Stimulated activated CD8-positive, alpha-beta memory T cell treated with anti-CD3 and anti-CD28 coated beads, Interleukin-12 subunit alpha, Interleukin-12 subunit beta, amount 100 ng/mL, for 4 hours (primary cell): Measurements from ENCODE around the gene BRIX1.
"Not testable (repeated sequence)": the region's sequence is repeated elsewhere in the genome, so short reads cannot be mapped to it uniquely, and the experiment has no call there.

Experiments
- DNase-seq: peaks from one replicate; pipeline ENCODE4 v3.0.0-alpha.2; 2020; ENCODE audit warnings: low read depth

BRIX1 gene

DNA sequence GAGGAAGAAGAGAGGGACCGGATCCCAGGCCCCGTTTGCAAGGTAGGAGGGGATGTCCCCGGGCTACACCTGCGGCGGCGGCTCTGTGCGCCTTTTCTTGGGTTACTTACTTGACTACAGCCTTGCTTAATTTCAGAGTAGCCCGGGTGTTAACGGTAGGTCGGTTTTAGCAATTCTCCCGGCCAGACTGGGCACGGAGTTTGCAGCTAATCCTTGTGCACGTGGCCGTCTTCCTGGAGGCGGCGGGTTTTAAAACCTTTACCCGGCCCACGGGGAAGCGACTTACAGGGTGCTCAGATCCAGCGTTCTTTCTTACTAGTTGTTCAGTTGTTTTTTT is 313 bp downstream of the BRIX1 start:
- DNase-seq = no peak

DNA sequence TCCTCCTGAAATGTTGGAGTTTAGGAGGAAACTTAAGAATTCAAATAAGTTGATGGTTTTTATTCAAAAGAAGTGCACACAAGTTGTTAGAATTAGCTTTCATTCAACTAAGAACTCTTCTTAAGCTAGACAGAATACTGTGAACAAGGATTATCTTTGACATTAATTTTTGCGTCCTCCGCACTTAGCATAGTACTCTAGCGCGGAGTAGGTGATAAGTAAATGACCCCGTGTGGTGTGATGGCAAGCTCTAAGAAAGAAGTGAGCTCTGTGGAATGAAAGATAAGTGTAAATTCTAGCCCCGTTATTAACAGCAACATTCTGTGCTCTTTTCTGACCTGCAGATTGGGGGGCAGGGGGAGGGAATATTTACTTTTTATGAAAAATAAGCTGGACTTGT is 1.0 kb downstream of the BRIX1 start:
- no peak for DNase-seq

GRCh38 chr5:34918025-34918424 is 2.5 kb downstream of the BRIX1 start:
- DNase-seq = no peak

DNA sequence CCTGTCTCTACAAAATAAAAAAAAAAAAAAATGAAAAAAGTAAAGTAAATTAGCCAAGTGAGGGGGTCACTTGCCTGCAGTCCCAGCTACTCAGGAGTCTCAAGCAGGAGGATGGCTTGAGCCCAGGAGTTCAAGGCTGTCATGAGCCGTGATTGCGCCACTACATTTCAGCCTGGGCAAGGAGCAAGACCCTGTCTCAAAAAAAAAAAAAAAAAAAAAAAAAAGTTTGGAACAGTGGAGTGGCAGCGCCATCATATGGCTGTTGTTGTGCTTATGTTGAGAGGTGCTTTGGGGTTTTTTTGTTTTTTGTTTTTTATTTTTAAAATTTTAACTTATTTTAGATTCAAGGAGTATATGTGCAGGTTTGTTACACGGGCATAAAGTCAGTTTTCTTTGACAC is 3.6 kb downstream of the BRIX1 start:
- no peak for DNase-seq

DNA sequence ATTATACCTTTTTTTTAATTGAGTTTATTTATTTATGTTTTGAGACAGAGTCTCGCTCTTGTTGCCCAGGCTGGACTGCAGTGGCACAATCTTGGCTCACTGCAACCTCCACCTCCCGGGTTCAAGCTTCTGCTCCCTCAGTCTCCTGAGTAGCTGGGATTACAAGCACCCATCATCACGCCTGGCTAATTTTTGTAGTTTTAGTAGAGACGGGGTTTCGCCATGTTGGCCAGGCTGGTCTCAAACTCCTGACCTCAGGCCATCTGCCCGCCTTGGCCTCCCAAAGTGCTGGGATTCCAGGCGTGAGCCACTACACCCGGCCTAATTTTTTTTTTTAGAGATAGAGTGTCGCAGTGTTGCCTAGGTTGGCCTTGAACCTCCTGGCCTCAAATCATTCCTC is 7.7 kb downstream of the BRIX1 start:
- not testable (repeated sequence) for DNase-seq

GRCh38 chr5:34923694-34924461 is 8.4 kb downstream of the BRIX1 start:
- no peak for DNase-seq

- no peak for DNase-seq
These were observed 8.9 kb downstream of the BRIX1 start for GRCh38 chr5:34924462-34924765.

DNA sequence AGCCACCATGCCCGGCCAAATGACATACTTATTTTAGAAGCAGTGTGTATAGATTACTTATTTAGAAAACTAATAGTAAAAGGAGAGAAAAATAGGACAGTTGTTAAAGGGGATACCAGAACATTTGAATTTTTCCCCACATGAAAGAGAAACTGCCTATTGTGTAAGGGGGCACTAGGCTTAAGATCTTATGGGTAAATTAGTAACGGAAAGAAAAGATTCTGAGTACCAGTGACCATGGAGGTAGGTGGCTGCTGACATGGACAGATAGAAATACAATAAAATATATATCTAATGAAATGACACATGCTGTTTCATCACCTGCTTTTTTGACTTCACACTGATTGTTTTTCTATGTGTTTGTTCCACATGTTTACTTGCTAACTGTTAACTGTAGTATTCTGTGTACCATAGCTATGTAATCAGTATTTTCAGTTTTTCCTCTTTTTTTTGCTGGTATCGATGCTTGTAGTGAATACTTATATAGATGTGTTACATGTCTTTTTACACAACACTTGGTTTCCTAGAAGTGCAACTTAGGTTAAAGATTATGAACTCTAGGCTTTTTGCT is 10.9 kb downstream of the BRIX1 start:
- DNase-seq = no peak

- no peak for DNase-seq
These were observed 12.3 kb downstream of the BRIX1 start for GRCh38 chr5:34927785-34928184.

GRCh38 chr5:34928267-34928666 is 12.8 kb downstream of the BRIX1 start:
- DNase-seq = no peak

DNA sequence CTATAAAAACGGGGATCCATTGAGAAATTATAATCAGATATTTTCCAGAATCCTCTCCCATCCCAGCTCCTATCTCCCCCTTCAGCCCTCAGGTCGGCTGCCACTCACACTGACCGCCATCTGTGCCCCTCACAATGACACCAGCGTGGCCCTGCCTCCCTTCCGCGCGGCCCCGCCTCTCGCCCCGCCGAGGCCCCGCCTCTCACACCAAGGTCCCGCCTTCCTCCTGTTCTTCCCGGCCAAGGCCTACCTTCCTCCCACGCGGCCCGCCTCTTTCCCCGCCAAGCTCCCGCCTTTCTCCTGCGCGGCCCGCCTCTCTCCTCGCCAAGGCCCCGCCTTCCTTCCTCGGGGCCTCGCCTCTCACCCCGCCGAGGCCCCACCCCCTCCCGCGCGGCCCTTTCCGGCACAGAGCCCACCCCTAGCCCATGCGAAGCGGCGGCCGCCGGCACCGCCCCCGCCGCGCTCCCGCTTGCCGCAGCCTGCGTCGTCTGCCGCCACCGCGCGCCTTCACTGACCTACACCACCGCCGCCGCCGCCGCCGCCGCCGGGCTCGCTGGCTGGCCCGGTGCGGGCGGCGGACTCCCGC is 13.7 kb downstream of the BRIX1 start, which contains the start of gene DNAJC21:
DNAJC21 (plus strand) TSS at position 426 of the 586 bp plus-strand sequence. CDS start 261 bp downstream, outside the sequence.
- DNase-seq = peak; percentile 98

- DNase-seq = peak; percentile 67
These were observed 14.4 kb downstream of the BRIX1 start for GRCh38 chr5:34929720-34930461.

- DNase-seq = no peak
These were observed 14.9 kb downstream of the BRIX1 start for GRCh38 chr5:34930462-34930844.

DNA sequence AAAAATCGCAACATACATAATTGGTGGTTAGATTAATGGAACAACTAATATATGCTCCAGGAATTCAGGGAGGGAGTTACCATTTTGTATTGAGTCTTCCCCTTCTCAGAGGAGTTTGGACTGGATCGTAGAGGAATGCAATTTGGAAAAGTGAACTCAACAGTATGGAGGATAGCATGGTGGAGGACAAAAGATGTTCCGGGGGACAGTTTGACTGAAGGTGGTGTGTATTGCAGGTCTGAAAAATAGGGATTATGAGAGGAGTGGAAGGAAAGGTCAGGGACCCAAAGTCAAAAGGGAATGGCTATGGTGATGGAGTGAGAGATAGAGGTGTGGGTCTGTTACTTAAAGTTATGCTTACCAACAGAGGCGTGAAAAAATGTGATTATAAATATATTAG is 15.4 kb downstream of the BRIX1 start:
- no peak for DNase-seq

DNA sequence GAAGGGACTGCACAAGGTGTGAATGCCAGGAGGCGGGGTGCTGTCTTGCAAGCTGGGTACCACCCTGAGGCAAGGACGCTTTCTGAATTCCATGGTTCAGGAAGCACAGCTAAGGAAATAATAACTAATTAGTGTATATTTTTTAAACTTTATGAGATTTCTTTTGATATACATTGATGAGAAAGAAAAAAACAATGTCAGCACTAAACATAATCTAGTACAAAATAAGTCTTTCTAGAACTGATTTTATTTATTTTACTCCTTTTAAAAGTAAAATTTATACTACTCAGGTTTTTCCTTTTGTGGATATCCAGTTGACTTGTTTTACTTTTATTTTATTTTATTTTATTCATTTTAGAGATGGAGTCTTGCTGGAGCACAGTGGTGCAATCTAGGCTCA is 17.4 kb downstream of the BRIX1 start:
- DNase-seq = no peak

- DNase-seq = no peak
These were observed 26.4 kb downstream of the BRIX1 start for GRCh38 chr5:34941936-34942335.

- no peak for DNase-seq
These were observed 28.5 kb downstream of the BRIX1 start for GRCh38 chr5:34944044-34944443.

- DNase-seq = no peak
These were observed 29.0 kb downstream of the BRIX1 start for GRCh38 chr5:34944460-34945047.

- DNase-seq = no peak
These were observed 41.8 kb downstream of the BRIX1 start for GRCh38 chr5:34957321-34957720.

GRCh38 chr5:34957857-34958690 is 42.6 kb downstream of the BRIX1 start:
- DNase-seq = no peak

DNA sequence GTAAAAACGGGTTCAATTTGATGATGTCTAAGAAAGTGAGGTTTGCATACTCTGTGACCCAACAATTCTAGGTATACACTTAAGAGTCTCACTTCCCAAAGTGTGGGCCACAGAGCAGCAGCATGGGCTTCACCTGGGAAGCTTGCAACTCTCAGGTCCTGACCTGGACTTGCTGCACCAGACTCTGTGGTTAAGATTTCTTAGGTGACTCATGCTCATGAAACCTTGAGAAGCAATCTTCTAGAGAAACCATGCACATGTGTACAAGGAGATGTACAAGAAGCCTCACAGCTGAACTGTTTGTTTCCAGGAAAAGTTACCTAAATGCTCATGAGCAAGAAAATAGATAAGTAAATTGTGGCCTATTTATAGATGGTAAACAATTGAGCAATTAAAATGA is 43.8 kb downstream of the BRIX1 start:
- no peak for DNase-seq

DNA sequence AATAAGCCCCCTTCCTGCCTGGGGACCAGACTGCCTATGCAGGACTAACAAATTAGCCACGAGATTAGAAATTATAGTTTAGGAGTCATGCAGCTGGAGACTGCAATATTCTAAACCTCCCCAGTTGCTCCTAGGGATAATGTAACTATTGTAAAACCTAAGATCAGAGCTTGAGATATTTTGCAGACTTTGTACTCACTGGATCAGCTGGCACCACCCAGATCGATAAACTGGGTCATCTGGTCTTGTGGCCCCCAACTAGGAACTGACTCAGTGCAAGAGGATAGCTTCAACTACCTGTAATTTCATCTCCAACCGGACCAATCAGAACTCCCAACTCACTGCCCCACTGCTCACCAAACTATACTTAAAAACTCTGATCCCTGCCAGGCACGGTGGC is 52.0 kb downstream of the BRIX1 start:
- DNase-seq = no peak
